Transverse colon (tissue), 4 donors: Measurements from ENCODE around the gene TAS1R2. TPM values are rescaled to one million over a fixed set of nuclear protein-coding genes. Genes with fewer than 3 reads are reported as not detected.

Experiments used
- DNase-seq: peaks from one replicate; pipeline ENCODE4 v3.0.0-alpha.2; 2019
- H3K27ac ChIP-seq, 4 donors: fragments of 200-600 bp; sonication (generic); 2 replicates each; pipeline ENCODE4 v1.5.1; 2016 to 2018; ENCODE audit warnings: inconsistent platforms in 4 of 4
- H3K27me3 ChIP-seq: fragments of 200-600 bp; sonication (generic); 2 replicates; pipeline ENCODE4 v1.5.1; 2017; ENCODE audit warnings: inconsistent platforms
- H3K36me3 ChIP-seq, 4 donors: fragments of 200-600 bp; sonication (generic); 2 replicates each; pipeline ENCODE4 v1.5.1; 2017 to 2019; ENCODE audit warnings: inconsistent platforms in 4 of 4
- H3K4me1 ChIP-seq, 4 donors: fragments of 200-600 bp; sonication (generic); 2 replicates each; pipeline ENCODE4 v1.5.1; 2017 to 2020; ENCODE audit warnings: inconsistent platforms in 4 of 4
- H3K4me3 ChIP-seq, 4 donors: fragments of 200-600 bp; sonication (generic); 1 replicate in 1 of 4; 2 replicates in 3 of 4; pipeline versions ENCODE4 v1.5.1 to v1.6.1; 2017 to 2019; ENCODE audit warnings: inconsistent platforms in 4 of 4
- H3K9me3 ChIP-seq, 2 donors: fragments of 200-600 bp; sonication (generic); 2 replicates each; pipeline ENCODE4 v1.5.1; 2017 to 2019; ENCODE audit warnings: inconsistent platforms in 2 of 2
- CTCF ChIP-seq, 5 experiments: fragments of 200-600 bp in 3 of 5; fragments of 450-650 bp in 2 of 5; sonication (generic) in 3 of 5; IDR thresholded peaks; 1 replicate in 2 of 5; 2 replicates in 3 of 5; pipeline ENCODE4 v1.5.1; 2016 to 2017; ENCODE audit warnings: antibody characterized with exemption in 5 of 5, inconsistent platforms in 3 of 5, mild to moderate bottlenecking in 2 of 5, moderate library complexity in 1 of 5
- EP300 ChIP-seq: sonication (generic); formaldehyde crosslinking; IDR thresholded peaks from one replicate; pipeline ENCODE4 v1.6.1; 2017; ENCODE audit warnings: antibody characterized with exemption, low read depth
- POLR2A ChIP-seq: fragments of 450-650 bp; IDR thresholded peaks from one replicate; pipeline ENCODE4 v1.6.1; 2016; ENCODE audit warnings: antibody characterized with exemption, mild to moderate bottlenecking, moderate library complexity
- POLR2AphosphoS5 ChIP-seq, 3 donors: sonication (generic); formaldehyde crosslinking; IDR thresholded peaks; one replicate each; pipeline ENCODE4 v1.6.1; 2016; ENCODE audit warnings: antibody characterized with exemption in 3 of 3
- WGBS, 2 donors: methylation state at CpG; one replicate each; pipeline ENCODE4 v1.1.5; 2018; ENCODE audit warnings: low coverage in 1 of 2; 5-methylcytosine and 5-hydroxymethylcytosine counted together
- in situ Hi-C, 4 donors: fragments of 200-750 bp; cut with MboI; loops; one replicate each; pipeline versions ENCODE4 v1.15.0 to v1.15.1; 2017; ENCODE audit warnings: low sequenced_read_pairs in 3 of 4, low pct_ligation_motif_present in 1 of 4, low pct_unique_long_range_greater_than_20kb in 1 of 4
- intact Hi-C: fragments of 100-400 bp; cut with DNase I; formaldehyde crosslinking; loops from one replicate; pipeline ENCODE4 v1.15.1; 2023; ENCODE audit warnings: low total_unique reads
- total RNA-seq, 4 donors: library from RNA; depleted of rRNA; stranded (reverse); fragments of >200 nt; gene quantifications; one replicate each; pipeline ENCODE4 v1.1.0, GENCODE V29; 2016

The TAS1R2 gene
- total RNA-seq, 4 donors from 2014 or later = not detected

- TF ChIP-seq CTCF (IDR thresholded peaks at IDR 0.05) (no peak), POLR2AphosphoS5 (IDR thresholded peaks at IDR 0.05) (no peak), POLR2A (no peak), EP300 (no peak)
- Histone ChIP-seq H3K36me3 (no peaks in the 10 kb centered on the region), H3K4me1 (no peaks in the 10 kb centered on the region), H3K27ac (no peak overlapping the region), H3K27me3 (peaks cover 6% of the 10 kb centered on the region), H3K4me3 (no peak overlapping the region), H3K9me3 (no peaks in the 10 kb centered on the region)
- intact Hi-C loops (no loop called here), in situ Hi-C loops (no loop called here)
- DNase-seq = no peak
- 80 to 93% methylated on average over 3 to 5 of the region's 5 CpGs for WGBS, 2 donors
Observed at GRCh38 chr1:18868354-18868753, 8.9 kb upstream of the TAS1R2 start.

GRCh38 chr1:18866846-18867245 lies 7.4 kb upstream of the TAS1R2 start:
- Histone ChIP-seq H3K9me3 (no peaks in the 10 kb centered on the region), H3K27me3 (peaks cover 6% of the 10 kb centered on the region), H3K4me3 (no peak overlapping the region), H3K27ac (no peak overlapping the region), H3K4me1 (no peaks in the 10 kb centered on the region), H3K36me3 (no peaks in the 10 kb centered on the region)
- in situ Hi-C loops = no loop called here
- TF ChIP-seq EP300 (no peak), POLR2A (no peak), POLR2AphosphoS5 (IDR thresholded peaks at IDR 0.05) (no peak), CTCF (IDR thresholded peaks at IDR 0.05) (no peak)
- intact Hi-C loops = no loop called here
- no peak for DNase-seq
- WGBS, 2 donors = 89% methylated on average over 3 of the region's 3 CpGs; no CpG with 5 or more reads in 1 of the 2 donors

- in situ Hi-C loops (no loop called here), intact Hi-C loops (no loop called here)
- no peaks in the 10 kb centered on the region for H3K36me3 ChIP-seq
- H3K4me1 ChIP-seq = no peaks in the 10 kb centered on the region
- WGBS, 2 donors = 71 to 75% methylated on average over 4 to 6 of the region's 6 CpGs
- peaks cover 6% of the 10 kb centered on the region for H3K27me3 ChIP-seq
- H3K4me3 ChIP-seq = no peak overlapping the region
- no peak for TF ChIP-seq POLR2AphosphoS5 (IDR thresholded peaks at IDR 0.05)
- no peak for TF ChIP-seq POLR2A
- TF ChIP-seq EP300 = no peak
- no peak for TF ChIP-seq CTCF (IDR thresholded peaks at IDR 0.05)
- H3K9me3 ChIP-seq = no peaks in the 10 kb centered on the region
- no peak overlapping the region for H3K27ac ChIP-seq
- no peak for DNase-seq
Observed at GRCh38 chr1:18866314-18866713, 6.9 kb upstream of the TAS1R2 start.

- H3K36me3 ChIP-seq = no peaks in the 10 kb centered on the region
- no peak for TF ChIP-seq POLR2AphosphoS5 (IDR thresholded peaks at IDR 0.05)
- 77% methylated on average over 9 of the region's 9 CpGs; no CpG with 5 or more reads in 1 of the 2 donors for WGBS, 2 donors
- no peak overlapping the region for H3K4me3 ChIP-seq
- intact Hi-C loops = no loop called here
- no peak overlapping the region for H3K27ac ChIP-seq
- in situ Hi-C loops = no loop called here
- H3K27me3 ChIP-seq = peaks cover 6% of the 10 kb centered on the region
- H3K4me1 ChIP-seq = no peaks in the 10 kb centered on the region
- no peak for DNase-seq
- no peaks in the 10 kb centered on the region for H3K9me3 ChIP-seq
Observed at GRCh38 chr1:18865176-18865575, 5.7 kb upstream of the TAS1R2 start.

GRCh38 chr1:18861590-18861989 lies 2.1 kb upstream of the TAS1R2 start:
- intact Hi-C loops (no loop called here), in situ Hi-C loops (no loop called here)
- Histone ChIP-seq H3K27me3 (no peaks in the 10 kb centered on the region), H3K9me3 (no peaks in the 10 kb centered on the region), H3K4me1 (no peaks in the 10 kb centered on the region), H3K27ac (no peak overlapping the region), H3K36me3 (no peaks in the 10 kb centered on the region), H3K4me3 (no peak overlapping the region)
- WGBS, 2 donors = 71% methylated on average over 8 of the region's 8 CpGs; no CpG with 5 or more reads in 1 of the 2 donors
- no peak for DNase-seq
- TF ChIP-seq EP300 = no peak
- TF ChIP-seq POLR2AphosphoS5 (IDR thresholded peaks at IDR 0.05) = no peak
- no peak for TF ChIP-seq POLR2A
- no peak for TF ChIP-seq CTCF (IDR thresholded peaks at IDR 0.05)
